GM21529 (cell line): ENCODE data around the gene DNAH14.

Source experiments
- ATAC-seq: cut with Tn5 transposase; IDR thresholded peaks from one replicate; pipeline ENCODE4 v1.9.1; 2021; ENCODE audit not compliant: unreplicated experiment

DNAH14 gene

DNA sequence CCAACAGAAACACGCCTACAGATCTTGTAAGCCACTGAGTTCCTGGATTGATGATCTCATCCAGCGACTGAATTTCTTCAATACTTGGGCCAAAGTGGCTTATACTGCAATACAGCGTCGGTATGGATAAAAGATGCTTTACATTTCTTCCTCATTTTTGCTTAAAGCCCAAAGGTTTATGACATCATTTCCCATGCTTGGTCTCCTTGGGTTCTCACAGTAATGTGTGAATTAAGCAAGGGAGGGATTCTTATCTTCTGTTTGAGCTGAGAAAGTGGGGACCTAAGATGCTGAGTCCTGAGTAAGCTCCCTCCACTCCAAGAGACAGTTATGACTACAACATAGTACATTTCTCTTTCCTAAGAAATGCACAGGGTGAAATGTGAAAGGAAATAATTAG lies 458.9 kb downstream of the DNAH14 start:
- no peak for ATAC-seq

DNA sequence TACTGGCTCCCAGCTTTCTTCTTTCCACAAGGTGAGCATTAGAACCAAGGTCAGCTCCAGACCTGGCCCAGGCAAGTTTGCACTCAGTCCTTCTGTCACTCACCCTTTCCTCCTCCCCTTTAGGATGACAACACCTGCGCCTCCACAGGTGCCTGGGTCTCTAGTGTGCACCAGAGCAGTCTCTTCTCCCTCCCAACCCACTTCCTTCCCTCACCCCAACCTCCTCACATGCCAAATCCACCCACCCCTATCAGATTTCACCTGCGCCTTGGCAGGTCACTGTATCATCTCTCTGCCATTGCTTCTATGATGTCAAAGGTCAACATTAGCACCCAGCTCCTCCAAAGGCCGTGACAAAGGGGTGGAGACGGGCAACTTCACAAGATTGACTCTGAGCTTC lies 460.4 kb downstream of the DNAH14 start:
- no peak for ATAC-seq

DNA sequence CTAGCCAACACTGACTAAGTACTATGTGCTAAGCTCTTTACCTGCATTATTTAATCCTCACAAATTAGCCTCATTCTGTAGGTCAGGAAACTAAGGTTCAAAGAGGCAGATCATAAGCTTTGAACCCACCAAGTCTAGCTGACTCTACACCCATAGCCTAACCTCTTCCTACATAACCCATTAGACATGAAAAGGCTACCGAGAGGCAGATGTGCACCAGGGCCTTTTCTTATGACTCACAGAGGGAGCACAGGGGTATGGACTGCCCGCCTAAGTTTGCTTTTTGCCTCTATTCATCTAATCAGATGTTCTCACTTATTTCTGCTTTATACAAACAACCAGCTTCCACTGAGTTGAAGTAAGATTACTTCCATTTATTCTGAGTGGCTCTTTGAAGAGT lies 466.9 kb downstream of the DNAH14 start:
- no peak for ATAC-seq

DNA sequence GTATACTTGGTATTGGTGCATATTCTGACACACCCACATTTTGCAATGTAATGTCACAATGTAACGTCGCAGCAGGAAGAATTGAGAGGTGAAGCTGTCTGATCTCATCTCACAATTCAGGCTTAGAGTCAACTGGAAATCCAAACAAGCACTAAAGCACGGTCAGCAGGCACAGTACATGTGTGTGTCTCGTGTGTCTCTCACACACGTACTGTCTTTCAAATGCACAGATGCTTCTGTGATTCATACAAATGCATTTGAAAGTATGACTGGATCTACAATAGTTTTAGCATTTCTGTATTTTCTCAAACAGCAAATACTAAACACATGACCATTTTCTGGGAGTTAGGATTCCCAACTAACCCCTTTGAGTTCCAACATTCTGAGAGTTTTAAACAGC lies 471.5 kb downstream of the DNAH14 start:
- no peak for ATAC-seq

DNA sequence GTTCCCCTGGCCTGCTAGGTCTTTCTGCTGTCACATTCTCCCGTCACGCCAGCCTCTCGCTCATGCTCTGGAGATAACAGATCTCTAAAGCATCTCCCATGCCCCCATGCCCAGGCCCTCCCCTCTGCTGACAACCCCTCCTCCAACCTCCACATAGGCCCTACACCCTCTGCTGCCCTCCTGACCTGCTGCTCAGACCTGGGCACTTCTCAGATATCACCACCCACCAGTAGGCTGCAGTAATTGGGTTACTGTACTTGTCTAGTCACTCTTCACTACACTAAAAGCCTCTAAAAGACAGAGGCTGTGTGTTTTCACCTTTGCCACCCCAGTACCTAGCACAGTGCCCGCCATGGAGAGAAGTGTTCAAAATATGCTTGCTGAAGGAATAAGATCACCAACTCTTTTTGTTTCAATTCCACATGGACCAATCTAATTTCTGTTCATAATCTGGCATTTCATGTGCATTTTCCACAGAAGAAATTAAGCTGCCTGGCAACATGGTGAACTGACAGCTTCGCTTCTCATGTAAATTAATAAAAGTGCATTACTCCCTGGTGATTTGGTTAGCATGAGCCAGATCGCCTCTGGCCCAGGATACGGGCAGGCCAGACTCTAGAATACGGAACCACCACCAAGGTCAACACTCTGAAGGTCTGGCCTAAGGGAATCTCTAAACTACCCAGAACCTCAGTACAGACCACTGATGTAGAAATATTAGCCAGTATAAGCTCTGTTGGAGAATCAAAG lies 477.7 kb downstream of the DNAH14 start:
- ATAC-seq, result no peak

DNA sequence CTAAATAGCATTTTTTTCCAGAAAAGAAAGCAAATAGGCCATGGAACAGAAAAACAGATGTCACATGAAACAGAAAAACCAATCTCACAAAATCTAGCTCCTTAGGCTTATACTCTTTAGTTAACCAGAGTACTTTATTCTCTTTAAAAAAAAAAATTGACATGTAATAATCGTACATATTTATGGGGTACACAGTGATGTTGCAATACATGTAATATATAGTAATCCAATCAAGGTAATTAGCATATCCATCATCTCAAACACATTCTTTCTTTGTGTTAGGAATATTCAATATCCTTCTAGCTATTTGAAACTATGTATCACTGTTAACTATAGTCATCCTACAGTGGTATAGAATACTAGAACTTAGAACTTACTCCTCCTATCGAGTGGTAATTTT lies 478.3 kb downstream of the DNAH14 start:
- no peak for ATAC-seq

DNA sequence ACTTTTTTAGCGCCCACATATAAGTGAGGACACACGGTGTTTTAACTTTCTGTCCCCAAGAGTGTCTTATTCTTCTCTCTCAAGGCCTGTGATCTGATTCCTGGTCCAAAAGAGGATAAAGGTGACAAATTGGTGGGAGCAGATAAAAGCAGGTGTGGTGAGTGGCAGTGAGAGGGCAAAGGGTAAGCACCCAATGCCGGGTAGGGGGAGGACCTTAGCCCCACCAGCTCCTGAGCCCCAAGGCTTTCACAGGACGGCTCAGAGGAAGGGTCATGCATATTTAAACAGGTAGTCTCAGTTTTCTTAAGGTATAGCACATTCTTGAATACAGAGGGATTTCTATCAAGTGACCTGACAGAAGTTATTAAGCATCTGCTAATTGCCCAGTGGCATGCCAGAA lies 478.8 kb downstream of the DNAH14 start:
- ATAC-seq, result no peak

DNA sequence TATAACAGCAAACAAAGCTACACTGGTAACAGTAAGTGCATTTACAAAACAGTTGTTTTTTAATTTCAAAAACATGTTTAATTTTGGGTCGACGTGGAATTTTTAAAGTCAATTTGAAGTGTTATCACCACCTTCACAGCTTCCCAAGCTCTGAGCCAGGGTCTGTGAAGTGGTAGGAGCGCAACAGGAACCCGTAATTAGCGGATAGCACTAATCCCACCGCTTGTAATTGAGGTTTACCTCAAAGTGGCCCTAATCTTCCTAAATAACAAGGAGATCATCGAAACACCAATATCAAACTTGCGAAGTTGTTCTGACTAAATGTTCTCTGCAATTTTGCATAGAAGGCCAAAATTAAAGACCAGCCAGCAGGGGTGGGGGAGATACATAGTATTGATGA lies 479.6 kb downstream of the DNAH14 start:
- ATAC-seq, result no peak

DNA sequence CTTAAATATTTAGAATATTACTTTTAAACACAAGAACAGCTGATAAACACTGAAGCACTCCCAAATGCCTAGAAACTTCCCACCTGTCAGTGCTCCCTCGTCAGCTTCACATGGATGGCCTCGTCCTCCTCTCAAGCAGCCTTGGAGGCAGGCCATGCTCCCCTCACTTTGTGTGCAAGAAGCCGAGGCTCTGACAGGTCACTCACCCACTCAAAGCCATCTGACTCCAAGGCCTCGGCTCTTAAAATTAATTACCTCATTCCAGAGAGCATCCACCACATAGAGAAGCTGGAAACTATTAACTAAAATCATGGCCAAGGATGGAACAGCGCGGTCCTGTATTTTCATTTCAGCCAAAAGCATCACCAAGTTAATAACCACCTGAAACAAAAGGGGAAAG lies 480.6 kb downstream of the DNAH14 start:
- ATAC-seq, result no peak

DNA sequence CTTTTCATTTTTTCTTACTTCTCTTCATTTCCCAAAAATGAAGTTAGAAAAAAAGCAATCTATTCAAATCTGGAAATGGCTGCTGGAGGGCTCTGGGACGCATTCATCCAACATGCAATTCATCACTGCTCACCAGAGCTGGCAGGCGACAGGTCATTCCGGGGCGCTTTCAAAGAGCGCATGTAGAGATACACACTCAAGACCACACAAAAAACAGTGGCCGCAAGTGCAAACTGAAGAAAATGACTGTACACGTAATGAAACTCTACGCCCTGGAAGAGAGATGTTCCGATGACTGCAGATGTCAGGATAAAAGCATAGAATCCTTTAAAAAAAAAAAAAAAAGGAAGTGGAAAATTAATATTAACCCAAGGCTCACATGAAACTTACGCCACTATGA lies 482.8 kb downstream of the DNAH14 start:
- no peak for ATAC-seq

DNA sequence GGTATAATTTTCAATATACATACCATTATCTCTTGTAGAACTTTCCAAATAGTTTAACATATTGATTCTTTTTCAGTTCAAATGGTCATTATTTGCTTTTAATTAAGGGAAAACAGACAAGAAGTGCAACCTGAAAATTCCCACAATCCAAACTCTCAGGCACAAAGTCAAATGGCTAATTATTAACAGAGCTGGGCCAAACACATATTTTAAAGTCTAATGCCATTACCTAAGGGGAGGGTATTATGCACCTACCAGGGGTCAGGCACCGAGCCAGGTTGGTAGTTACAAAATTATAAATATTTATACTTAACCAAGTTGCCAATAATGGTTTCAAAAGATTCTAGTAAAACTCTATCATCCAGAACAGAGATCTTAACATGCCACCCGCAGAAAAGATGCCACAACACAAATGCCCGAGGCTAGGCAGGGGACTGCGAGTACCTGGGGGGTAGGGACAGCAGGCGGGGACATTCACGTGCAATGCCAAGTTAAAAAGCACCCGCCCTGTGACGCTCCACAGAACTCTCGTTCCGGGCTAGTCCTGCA lies 483.4 kb downstream of the DNAH14 start:
- no peak for ATAC-seq

DNA sequence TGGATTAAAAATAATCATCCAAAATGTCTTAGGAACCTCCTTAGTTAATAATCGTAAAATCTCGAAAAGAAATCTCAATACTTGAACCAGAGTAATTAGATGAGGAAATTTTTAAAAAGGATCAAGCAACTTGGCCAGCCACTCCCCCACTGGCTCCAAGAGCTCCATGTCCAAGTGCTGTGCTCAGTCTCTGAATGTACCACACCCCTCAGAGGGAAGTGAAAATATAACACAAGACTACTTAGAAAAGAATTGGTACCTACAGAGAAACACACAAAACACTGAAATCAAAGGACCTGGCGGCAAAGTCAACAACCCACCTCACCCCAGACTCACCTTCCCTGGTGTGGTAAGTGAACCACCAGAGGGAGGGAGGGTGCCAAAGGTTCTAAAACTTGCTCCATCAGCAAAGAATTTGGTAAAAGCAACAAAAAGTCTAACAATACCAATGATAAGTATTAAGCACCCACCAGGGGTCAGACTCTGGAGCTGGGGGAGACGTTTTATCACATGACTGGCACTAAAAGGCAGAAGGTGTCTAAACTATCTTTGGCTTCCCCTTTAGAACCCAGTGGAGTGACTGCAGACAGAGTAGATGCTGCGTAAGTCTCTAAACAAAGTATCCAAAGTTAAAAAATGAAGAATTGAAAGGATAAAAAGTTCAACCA lies 484.4 kb downstream of the DNAH14 start:
- ATAC-seq, result peak; percentile 55

DNA sequence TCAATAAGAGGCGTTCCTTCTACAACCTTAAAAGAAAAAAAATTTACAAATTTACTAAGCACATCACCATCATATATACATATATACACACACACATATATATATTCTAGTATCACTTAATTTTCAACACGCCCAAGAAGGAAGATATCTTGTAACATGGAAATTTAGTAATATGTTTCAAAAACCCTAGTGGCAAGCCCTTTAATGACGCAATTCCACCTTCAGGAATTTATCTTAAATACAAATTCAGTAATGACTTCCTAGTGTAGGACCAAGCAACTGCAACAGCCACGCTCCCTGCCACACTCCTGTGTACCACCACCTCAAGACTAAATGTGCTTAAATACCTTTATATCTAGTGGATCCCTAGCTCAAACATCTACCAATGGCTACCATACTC lies 485.8 kb downstream of the DNAH14 start:
- ATAC-seq, result no peak

DNA sequence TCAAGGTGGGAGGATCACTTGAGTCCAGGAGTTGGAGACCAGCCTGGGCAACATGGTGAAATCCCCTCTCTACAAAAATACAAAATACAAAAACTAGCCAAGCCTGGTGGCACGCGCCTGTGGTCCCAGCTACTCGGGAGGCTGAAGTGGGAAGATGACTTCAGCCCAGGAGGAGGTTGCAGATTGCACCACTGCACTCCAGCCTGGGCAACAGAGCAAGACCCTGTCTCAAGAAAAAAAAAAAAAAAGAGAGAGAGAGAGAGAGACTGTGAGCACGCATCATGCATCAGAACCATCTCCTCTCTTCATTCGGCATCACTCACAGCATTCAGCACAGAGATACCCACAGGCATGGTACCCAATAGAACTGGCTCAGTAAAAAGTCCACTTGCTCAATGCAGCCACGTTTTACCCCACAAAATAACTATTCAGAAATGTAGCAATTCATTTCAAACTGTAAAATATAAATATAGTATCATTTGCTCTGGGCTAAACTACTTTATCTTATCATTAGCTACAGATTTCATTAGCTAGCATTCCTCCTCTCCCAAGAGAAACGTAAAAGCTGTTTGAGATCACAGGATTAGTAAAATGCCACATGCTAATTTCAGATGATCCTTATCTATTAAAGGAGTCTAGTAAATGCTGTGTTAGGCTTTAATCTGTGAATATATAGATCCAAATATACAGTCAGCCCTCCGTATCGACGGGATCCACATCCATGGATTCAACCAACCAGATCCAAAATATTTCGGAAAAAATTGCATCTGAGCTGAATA lies 486.7 kb downstream of the DNAH14 start:
- no peak for ATAC-seq

DNA sequence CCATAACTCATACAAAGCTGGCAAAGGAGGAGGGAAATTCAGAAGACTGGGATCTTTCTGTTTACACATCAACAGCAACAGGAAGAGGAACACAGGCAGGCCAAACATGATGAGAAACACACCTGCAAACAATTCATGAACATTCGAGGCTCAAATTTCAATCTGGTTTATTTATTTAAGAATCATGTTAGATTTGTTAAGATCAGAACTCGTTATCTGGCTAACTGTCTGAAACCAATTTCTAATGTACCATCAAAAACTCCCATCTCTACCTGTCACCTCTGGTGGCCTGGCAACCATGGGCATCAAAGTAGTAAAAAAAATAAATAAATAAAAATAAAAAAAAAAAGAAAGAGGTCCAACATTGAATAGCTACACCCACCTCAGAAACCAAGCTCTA lies 488.6 kb downstream of the DNAH14 start:
- no peak for ATAC-seq

DNA sequence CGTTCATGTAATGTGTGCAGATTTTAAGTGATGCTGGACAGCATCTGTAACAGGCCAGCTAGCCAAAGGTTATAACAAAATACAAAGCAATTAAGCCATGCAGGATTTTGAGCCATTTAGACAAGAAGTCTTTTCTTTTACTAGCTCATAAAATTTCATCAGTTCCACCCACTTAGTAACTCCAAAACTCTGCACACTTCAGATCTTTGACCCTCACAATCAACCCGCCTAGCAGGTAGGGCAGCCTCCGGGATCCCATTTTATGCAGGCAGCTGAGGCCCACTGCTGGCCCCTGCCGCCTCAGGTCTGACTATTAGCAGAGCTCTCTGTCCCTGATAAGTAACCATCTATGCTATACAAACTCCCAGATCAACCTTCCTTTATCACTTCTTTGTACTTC lies 489.1 kb downstream of the DNAH14 start:
- no peak for ATAC-seq

DNA sequence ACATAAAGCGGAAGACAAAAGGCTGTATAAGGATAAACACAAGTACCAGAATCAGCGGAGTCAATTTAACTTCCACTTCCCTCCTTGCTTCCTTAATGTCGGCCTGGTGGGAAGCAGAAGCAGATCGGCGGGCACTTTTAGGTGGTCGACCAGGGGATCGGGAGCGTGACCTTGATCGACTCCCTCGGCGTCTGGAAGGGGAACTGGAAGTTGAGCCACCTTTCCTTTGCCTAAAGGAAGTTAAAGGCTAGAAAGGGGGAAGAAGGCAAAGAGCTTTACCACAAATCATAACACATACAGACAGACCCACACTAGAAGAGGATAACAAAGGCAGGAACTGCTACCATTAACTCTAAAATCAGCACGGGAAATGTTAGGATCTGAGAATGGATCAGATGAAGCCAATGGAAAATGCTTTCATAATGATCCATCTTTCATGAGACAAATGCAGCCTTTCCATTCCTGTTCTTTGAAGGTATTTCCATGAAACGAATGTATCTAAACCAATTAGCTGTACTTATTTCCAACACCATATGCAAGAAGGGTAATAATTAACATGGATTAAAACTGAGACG lies 492.6 kb downstream of the DNAH14 start:
- no peak for ATAC-seq

DNA sequence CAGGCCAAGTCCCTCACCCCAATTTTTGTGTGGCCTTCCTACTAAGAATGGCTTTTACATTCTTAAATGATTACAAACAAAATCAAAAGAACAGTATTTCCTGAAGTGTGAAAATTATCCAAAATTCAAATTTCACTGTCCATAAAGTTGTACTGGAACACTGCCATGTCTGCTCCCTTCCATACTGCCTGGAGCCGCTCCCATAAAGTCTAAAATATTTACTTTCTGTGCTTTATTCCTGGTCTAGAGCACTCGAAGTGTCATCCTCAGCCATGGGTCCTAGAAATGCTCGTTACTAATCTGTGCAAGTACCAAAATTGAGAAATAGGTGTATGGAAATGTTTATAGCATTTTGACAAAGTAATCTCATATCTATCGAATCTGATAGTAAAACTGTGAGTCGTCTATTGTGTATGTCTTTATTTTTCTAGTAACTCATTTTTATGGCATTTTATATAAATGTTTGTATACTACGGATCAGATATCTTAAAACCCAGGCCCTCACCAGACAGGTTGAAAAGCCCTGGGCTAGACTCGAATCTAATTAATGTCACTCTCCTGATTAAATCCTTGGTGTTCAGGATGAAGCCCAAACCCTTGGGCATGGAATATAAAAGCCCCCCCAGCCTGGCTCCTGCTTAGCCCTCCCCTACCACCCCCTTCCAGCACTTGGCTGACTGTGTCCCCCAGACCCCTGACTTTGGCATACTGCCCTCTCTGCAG lies 493.5 kb downstream of the DNAH14 start:
- ATAC-seq, result no peak

DNA sequence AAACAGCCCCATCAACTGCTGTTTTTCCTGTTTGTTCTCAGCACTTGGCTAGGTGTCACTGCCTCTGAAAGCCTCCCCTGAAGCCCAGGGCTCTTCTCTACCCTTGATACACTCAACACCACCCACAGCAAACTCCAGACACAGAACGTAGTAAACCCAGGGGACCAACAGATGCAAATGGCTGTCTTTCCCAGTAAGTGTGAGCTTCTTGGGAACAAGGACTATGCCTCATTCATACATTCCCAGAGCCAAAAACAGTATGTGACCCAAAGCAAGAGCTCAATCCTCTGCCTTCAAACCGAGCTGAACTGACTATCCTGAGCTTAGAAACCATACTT lies 494.0 kb downstream of the DNAH14 start:
- ATAC-seq, result no peak

DNA sequence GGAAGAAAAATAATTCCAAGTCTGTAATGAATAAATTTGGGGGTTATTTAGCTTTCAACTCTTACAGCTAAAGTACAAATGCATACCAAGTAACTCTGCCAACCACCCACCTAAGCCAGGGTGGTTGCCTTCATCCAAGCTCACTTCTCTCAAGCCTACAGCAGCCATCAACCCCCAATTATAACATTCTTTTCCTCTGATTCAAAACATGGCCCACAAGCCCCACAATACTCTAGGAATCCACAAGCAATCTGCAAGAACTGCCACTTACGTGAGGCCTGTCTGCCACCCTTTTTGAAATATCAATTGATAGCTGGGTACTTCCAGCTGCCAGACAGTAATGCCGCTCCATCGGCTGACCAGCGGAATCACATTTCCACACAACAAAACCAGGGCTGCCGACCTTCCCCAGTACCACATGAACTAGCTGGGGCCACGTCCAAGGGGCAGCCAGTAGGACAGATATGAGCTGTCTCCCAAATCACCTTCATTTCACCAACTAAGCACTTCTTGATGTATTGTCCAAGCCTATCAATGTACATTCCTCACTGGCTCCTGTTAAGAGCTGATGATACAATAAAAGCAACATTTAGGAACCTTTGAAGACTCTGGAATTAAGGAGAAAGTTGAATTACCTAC lies 495.2 kb downstream of the DNAH14 start:
- ATAC-seq, result no peak
